IMR-90 (cell line): ENCODE measurements around the gene GATAD2A. TPM values are rescaled to one million over a fixed set of nuclear protein-coding genes. Genes with fewer than 3 reads are reported as not detected.

ENCODE experiments used
- ATAC-seq: fragments of 200-7000 bp; cut with Tn5 transposase; 2 replicates; pipeline ENCODE4 v1.9.1; 2020; ENCODE audit warnings: low read depth, mild to moderate bottlenecking, moderate library complexity
- BruUV-seq: library from RNA; stranded (reverse); fragments of 400-500 nt; replicated peaks from 2 replicates; lab custom pipeline; 2021; lab: Mats Ljungman, UMichigan
- CTCF ChIA-PET: fragments of 300-600 bp; formaldehyde crosslinking; extraction: SDS; loops from one replicate; lab custom pipeline; 2021; ENCODE audit warnings: antibody characterized with exemption; lab: Yijun Ruan, JAX
- POLR2A ChIA-PET: fragments of 300-600 bp; sonication (Branson Sonifier 250); formaldehyde crosslinking; loops from one replicate; lab custom pipeline; 2022; ENCODE audit warnings: antibody characterized with exemption; ENCODE audit not compliant: unreplicated experiment; lab: Charles Lee
- DNase-seq: peaks from one replicate; pipeline ENCODE4 v3.0.0; 2013
- H2AFZ ChIP-seq: replicated peaks from 2 replicates; pipeline ENCODE3; 2013; ENCODE audit warnings: low read length, mild to moderate bottlenecking; ENCODE audit not compliant: poor library complexity
- H2AK5ac ChIP-seq: 2 replicates; pipeline ENCODE4 v1.6.1; 2013; ENCODE audit warnings: low read depth, low read length, inconsistent platforms
- H2AK9ac ChIP-seq: replicated peaks from 2 replicates; pipeline ENCODE3; 2013; ENCODE audit warnings: mild to moderate bottlenecking, low read depth, low read length, moderate library complexity; ENCODE audit not compliant: poor library complexity
- H2BK120ac ChIP-seq: 2 replicates; pipeline ENCODE4 v1.6.1; 2013; ENCODE audit warnings: low read depth, low read length, inconsistent platforms
- H2BK15ac ChIP-seq: 3 replicates; pipeline ENCODE4 v1.6.1; 2013; ENCODE audit warnings: low read depth, low read length, inconsistent platforms
- H2BK20ac ChIP-seq: 2 replicates; pipeline ENCODE4 v1.6.1; 2013; ENCODE audit warnings: low read depth, mild to moderate bottlenecking, inconsistent platforms, low read length, moderate library complexity
- H2BK5ac ChIP-seq: 2 replicates; pipeline ENCODE4 v1.6.1; 2013; ENCODE audit warnings: mild to moderate bottlenecking, low read depth, low read length, inconsistent platforms; ENCODE audit not compliant: poor library complexity, severe bottlenecking
- H3K14ac ChIP-seq: replicated peaks from 2 replicates; pipeline ENCODE4 v1.6.1; 2013; ENCODE audit warnings: low read depth, low read length, inconsistent platforms
- H3K18ac ChIP-seq: 2 replicates; pipeline ENCODE4 v1.6.1; 2013; ENCODE audit warnings: low read depth, low read length, control low read depth
- H3K23ac ChIP-seq: 2 replicates; pipeline ENCODE4 v1.6.1; 2013; ENCODE audit warnings: low read depth, low read length, inconsistent platforms
- H3K27ac ChIP-seq: 2 replicates; pipeline ENCODE4 v1.5.1; 2013; ENCODE audit warnings: mild to moderate bottlenecking, control low read depth, low read length; ENCODE audit not compliant: insufficient read depth
- H3K27me3 ChIP-seq: 2 replicates; pipeline ENCODE4 v1.6.1; 2013; ENCODE audit warnings: low read length; ENCODE audit not compliant: control insufficient read depth, insufficient read depth
- H3K36me3 ChIP-seq: 2 replicates; pipeline ENCODE4 v1.6.1; 2013; ENCODE audit warnings: low read length, mixed read lengths; ENCODE audit not compliant: control insufficient read depth, insufficient read depth
- H3K4ac ChIP-seq: 2 replicates; pipeline ENCODE4 v1.6.1; 2013; ENCODE audit warnings: low read depth, low read length, inconsistent platforms
- H3K4me1 ChIP-seq: 2 replicates; pipeline ENCODE4 v1.6.1; 2013; ENCODE audit warnings: low read length, mixed read lengths; ENCODE audit not compliant: control insufficient read depth, insufficient read depth
- H3K4me2 ChIP-seq: 2 replicates; pipeline ENCODE4 v1.6.1; 2013; ENCODE audit warnings: low read depth, mild to moderate bottlenecking, control low read depth, low read length, moderate library complexity
- H3K4me3 ChIP-seq: 2 replicates; pipeline ENCODE4 v1.5.1; 2013; ENCODE audit warnings: low read depth, mild to moderate bottlenecking, control low read depth, low read length, moderate library complexity; ENCODE audit not compliant: insufficient read depth
- H3K56ac ChIP-seq: 2 replicates; pipeline ENCODE4 v1.6.1; 2013; ENCODE audit warnings: low read length, inconsistent platforms; ENCODE audit not compliant: insufficient read depth; ENCODE audit errors: extremely low read depth
- H3K79me1 ChIP-seq, 2 experiments: 2 replicates each; pipeline ENCODE4 v1.6.1; 2013; ENCODE audit warnings: low read length in 2 of 2, inconsistent platforms in 1 of 2, low read depth in 1 of 2
- H3K9ac ChIP-seq: 2 replicates; pipeline ENCODE4 v1.6.1; 2013; ENCODE audit warnings: low read depth, low read length, control low read depth
- H3K9me1 ChIP-seq: 2 replicates; pipeline ENCODE4 v1.6.1; 2013; ENCODE audit warnings: low read length, inconsistent platforms; ENCODE audit not compliant: insufficient read depth
- H3K9me3 ChIP-seq: 2 replicates; pipeline ENCODE4 v1.6.1; 2013; ENCODE audit warnings: low read length; ENCODE audit not compliant: control insufficient read depth, insufficient read depth
- H4K20me1 ChIP-seq: 2 replicates; pipeline ENCODE4 v1.6.1; 2013; ENCODE audit warnings: low read length, inconsistent platforms; ENCODE audit not compliant: insufficient read depth
- H4K5ac ChIP-seq: 2 replicates; pipeline ENCODE4 v1.6.1; 2013; ENCODE audit warnings: mild to moderate bottlenecking, low read depth, low read length, control low read depth
- H4K8ac ChIP-seq, 2 experiments: 2 replicates each; pipeline ENCODE4 v1.6.1; 2013; ENCODE audit warnings: low read depth in 2 of 2, low read length in 2 of 2, control low read depth in 1 of 2, inconsistent platforms in 1 of 2
- H4K91ac ChIP-seq: 2 replicates; pipeline ENCODE4 v1.6.1; 2013; ENCODE audit warnings: low read depth, low read length, inconsistent platforms; ENCODE audit not compliant: insufficient read depth
- ELK1 ChIP-seq: fragments of 150-350 bp; IDR thresholded peaks from 2 replicates; pipeline ENCODE4 v1.6.1; 2016; ENCODE audit warnings: low read depth, mild to moderate bottlenecking, low read length, moderate library complexity, borderline replicate concordance
- MXI1 ChIP-seq: IDR thresholded peaks from 2 replicates; pipeline ENCODE4 v1.6.1; 2012; ENCODE audit warnings: low read depth, mild to moderate bottlenecking, low read length, moderate library complexity, borderline replicate concordance
- WGBS, 2 experiments: methylation state at CpG; one replicate each; pipeline versions ENCODE4 v1.1.5 to v1.1.7; 2013; ENCODE audit warnings: missing lambda C conversion rate in 2 of 2; ENCODE audit not compliant: insufficient read length in 1 of 2; ENCODE audit errors: extremely low coverage in 2 of 2; 5-methylcytosine and 5-hydroxymethylcytosine counted together
- dilution Hi-C: fragments of 300-500 bp; cut with HindIII; formaldehyde crosslinking; loops from one replicate; pipeline ENCODE4 v1.14.3; 2018; ENCODE audit warnings: low sequenced_read_pairs; ENCODE audit not compliant: unreplicated experiment
- in situ Hi-C: fragments of 300-500 bp; cut with MboI; formaldehyde crosslinking; loops from 3 replicates; pipeline ENCODE4 v1.14.3; 2019; ENCODE audit warnings: low sequenced_read_pairs, inconsistent platforms, mixed read lengths
- intact Hi-C: fragments of 100-400 bp; cut with micrococcal nuclease; formaldehyde crosslinking; loops from 2 replicates; pipeline ENCODE4 v1.10.0; 2022
- polyA plus RNA-seq, 3 experiments: library from polyadenylated mRNA; depleted of rRNA; stranded (reverse); fragments of >200 nt; gene quantifications; 2 replicates each; pipeline ENCODE4 v1.2.3, GENCODE V29; 2012; ENCODE audit warnings: low replicate concordance in 1 of 3
- total RNA-seq: library from RNA; depleted of rRNA; stranded (reverse); fragments of >200 nt; gene quantifications from 2 replicates; pipeline ENCODE4 v1.2.3, GENCODE V29; 2012

The GATAD2A gene
- total and polyA plus RNA-seq, 2 of the 4 experiments (the other 2 are of a cell fraction), result 23.5 to 33.2 TPM

GRCh38 chr19:19410553-19411550 lies 5.4 kb downstream of the GATAD2A start:
- H2BK20ac ChIP-seq, result no peak overlapping the region
- dilution Hi-C loops (no loop called here), intact Hi-C loops (loop anchor here (5.0 kb wide), 1 partner anchor 36 kb away; no protein-coding TSS in a partner anchor), in situ Hi-C loops (no loop called here)
- H2BK120ac ChIP-seq, result no peak overlapping the region
- H3K79me1 ChIP-seq, result peaks cover 6 to 86% of the 10 kb centered on the region in 2 experiments; a peak in 3 of 4 replicates
- H3K23ac ChIP-seq, result peak overlapping the region; percentile 48; the same call in 1 of the 2 replicates
- no peak overlapping the region for H2BK15ac ChIP-seq
- H3K9me3 ChIP-seq, result no peaks in the 10 kb centered on the region
- no peaks in the 10 kb centered on the region for H3K27me3 ChIP-seq
- no peak overlapping the region for H3K4me3 ChIP-seq
- no peak overlapping the region for H2AFZ ChIP-seq
- H3K9ac ChIP-seq, result no peak overlapping the region
- no peak overlapping the region for H3K4me2 ChIP-seq
- peaks cover 35% of the 10 kb centered on the region for H3K9me1 ChIP-seq
- POLR2A ChIA-PET, result no interaction called here
- BruUV-seq, result no TSS peak
- H3K36me3 ChIP-seq, result no peaks in the 10 kb centered on the region; the same call in 1 of the 2 replicates
- H2AK5ac ChIP-seq, result no peak overlapping the region
- H3K56ac ChIP-seq, result no peak overlapping the region
- H3K27ac ChIP-seq, result no peak overlapping the region
- H2AK9ac ChIP-seq, result no peak overlapping the region
- TF ChIP-seq MXI1 (0 out of 2 replicates have a peak, but pooled peaks have one; percentile 56), ELK1 (no peak)
- no peak overlapping the region for H4K8ac ChIP-seq
- H2BK5ac ChIP-seq, result no peak overlapping the region
- H3K4me1 ChIP-seq, result peaks cover 9% of the 10 kb centered on the region
- no peak overlapping the region for H4K5ac ChIP-seq
- H3K18ac ChIP-seq, result no peak overlapping the region
- ATAC-seq, result no peak
- no peak overlapping the region for H3K14ac ChIP-seq
- 89% methylated on average over 8 of the region's 15 CpGs; no CpG with 5 or more reads in 1 of the 2 experiments for WGBS, 2 experiments
- no peak overlapping the region for H3K4ac ChIP-seq
- no peak overlapping the region for H4K91ac ChIP-seq
- peaks cover 91% of the 10 kb centered on the region for H4K20me1 ChIP-seq
- CTCF ChIA-PET, result no interaction called here
- no peak for DNase-seq
